Activated CD8-positive, alpha-beta memory T cell treated with anti-CD3 and anti-CD28 coated beads, Interleukin-2, amount 50 U/mL, for 24 hours (primary cell): Measurements from ENCODE around the gene CD300E.
"Not testable (repeated sequence)": the region's sequence is repeated elsewhere in the genome, so short reads cannot be mapped to it uniquely, and the experiment has no call there.

Source experiments
- DNase-seq: peaks from one replicate; pipeline ENCODE4 v3.0.0-alpha.2; 2020; ENCODE audit errors: extremely low read depth

Gene CD300E, protein sequence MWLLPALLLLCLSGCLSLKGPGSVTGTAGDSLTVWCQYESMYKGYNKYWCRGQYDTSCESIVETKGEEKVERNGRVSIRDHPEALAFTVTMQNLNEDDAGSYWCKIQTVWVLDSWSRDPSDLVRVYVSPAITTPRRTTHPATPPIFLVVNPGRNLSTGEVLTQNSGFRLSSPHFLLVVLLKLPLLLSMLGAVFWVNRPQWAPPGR

DNA sequence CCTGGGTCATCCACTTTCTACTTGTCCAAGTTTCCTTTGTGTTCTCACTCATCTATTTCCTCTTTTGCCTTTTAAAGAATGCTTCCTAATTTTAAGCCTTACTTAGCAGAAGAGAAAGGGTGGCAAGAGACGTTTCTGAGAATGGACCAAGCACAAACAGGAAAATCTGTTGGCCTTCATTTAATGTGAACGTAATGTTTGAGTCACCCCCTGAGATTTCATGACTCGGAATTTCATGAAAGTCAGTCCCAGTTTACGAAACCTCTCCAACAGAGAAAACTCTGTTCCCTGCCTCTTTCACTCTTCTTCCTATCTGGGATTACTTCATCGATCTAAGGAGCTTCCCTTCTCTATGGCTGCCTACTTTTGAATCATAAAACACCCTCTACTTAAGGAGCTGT, at the start of gene CD300E:
Gene CD300E (minus strand): TSS at position 46 of the 401 bp plus-strand sequence. CDS start 117 bp downstream, outside the sequence.
- no peak for DNase-seq

- peak; percentile 36 for DNase-seq
Measured at GRCh38 chr17:74671031-74671771, 47.7 kb upstream of the CD300E start.

- no peak for DNase-seq
Measured at GRCh38 chr17:74670329-74670728, 46.8 kb upstream of the CD300E start.

- DNase-seq = no peak
Measured at GRCh38 chr17:74663561-74663960, 40.0 kb upstream of the CD300E start.

GRCh38 chr17:74659889-74660288, 36.4 kb upstream of the CD300E start:
- no peak for DNase-seq

GRCh38 chr17:74658620-74659019, 35.1 kb upstream of the CD300E start:
- DNase-seq = no peak

DNA sequence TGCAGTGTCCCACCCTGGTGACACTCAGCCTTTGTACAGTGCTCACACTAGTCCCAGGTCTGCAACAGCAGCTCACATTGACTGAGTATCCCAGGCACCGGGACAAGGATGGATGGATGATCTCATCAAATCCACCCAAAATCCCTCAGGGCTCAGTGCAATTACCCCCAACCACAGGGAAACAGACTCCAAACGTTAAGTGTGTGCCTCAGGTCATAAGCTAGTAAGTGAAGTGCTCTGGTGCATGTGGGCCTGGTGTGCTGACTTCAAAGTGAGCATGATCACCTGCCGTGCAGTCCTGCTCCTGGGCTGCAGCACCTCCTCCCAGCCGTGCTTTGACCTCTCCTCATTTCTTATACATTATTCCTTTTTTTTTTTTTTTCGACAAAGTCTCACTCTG, 31.2 kb upstream of the CD300E start:
- no peak for DNase-seq

DNA sequence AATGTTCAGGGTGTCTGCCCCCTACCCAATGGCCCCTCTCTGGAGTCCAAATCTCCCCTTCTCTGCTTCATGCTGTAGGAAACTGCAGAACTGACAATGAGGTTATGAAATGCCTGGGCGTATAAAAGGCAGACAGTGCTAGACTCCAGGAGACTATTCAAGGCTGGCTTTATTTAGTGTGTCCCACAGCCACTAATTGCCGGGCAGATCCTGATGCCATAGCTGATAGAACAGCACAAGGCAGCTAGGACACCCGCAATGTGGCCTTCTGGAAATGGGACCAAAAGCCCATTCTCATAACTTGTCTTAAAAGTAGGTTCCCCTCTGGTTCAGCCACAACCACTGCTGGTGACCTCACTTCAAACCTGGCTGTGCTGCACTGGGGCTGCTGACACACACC, 28.5 kb upstream of the CD300E start:
- no peak for DNase-seq

DNA sequence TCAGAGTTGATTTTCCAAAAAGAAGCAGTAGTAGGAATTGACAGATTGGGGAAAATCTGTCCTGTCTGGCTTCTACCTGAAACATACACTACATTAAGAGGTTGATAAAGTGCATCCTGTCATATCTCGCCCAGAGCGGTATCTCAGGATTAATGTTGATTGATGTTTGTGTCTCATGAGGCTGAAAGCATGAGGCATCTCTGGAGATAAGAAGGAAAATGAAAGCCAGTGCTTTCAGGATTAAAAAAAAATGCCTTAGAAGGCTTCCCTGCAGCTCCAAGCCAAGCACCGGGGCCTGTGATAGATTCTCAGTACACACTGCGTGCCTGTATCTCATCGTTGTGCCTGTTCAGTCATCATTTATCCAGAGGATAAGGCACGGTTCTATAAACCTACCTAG, 26.4 kb upstream of the CD300E start:
- DNase-seq = no peak

DNA sequence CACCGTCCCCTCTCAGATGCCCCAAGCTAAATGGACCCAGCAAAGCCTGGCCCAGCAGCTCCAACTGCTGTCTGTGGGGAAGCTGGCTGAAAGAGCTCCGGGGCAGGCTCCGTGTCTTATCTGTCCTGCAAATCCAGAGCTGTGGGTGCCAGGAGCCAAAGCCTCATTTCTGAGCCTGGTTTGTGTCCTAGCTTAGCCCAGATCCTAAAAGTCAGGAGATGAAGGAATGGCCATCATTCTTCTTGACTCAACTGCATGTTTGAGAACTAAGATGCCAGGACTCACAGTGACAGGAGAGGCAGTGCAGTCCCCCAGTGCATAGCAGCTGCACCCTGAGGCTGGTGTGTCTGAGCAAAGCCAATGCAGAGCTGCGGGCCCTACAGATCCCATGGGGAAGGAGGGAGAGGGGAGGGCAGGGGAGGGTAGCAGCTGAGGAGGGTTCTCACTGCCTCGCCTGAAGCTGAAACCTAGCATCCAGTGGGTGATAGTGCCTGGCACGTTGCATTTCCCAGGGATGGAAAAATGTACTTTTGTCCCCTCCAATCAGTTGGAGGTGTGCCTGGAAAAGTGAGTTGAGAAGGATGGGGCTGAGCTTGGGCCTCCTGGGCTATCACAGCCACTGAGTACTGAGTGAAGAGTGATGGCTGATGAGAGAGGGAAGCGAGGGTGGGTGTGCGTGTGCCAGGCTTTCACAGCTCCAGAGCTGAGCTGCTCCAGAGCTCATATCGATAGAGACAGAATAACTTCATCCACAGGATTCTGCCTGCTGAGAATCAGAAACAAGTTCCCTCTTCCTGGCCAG, 24.5 kb upstream of the CD300E start:
- no peak for DNase-seq

DNA sequence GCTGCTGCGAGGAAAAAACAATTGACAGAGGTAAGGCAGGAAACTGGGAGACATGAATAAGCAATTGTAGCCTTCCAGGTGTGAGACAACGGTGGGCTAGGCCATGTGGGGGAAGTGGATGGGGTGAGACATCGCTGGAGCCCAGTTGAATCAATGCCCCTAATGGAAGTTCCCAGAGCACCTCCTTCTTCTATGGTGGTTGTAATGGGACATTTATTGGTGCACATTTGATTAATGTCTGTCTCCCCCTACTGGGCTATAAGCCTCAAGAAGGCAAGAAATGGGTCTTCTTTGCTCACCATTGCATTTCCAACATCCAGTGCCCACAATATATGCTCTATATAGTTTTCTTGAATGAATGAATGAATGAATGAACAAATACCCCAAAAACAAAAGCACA, 22.7 kb upstream of the CD300E start:
- DNase-seq = no peak

DNA sequence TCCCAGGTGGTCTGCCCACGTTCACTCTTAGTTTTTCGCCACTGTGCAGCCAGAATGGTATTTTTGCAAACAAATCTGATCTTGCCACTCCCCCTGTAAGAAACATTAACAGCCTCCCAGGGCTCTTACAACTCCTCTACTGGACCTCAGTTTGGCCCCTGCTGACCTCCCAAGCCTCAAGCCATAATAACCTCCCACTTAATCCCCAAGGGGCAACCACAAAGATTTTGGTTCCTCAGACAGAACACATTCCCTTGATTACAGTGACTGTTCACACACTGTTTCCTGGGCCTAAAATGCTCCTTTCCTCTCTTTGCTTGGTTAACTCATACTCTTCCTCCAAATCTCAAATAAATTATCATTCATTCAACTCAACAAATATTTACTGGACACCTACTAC, 21.5 kb upstream of the CD300E start:
- DNase-seq = no peak

- no peak for DNase-seq
Measured at GRCh38 chr17:74644419-74644818, 20.9 kb upstream of the CD300E start.

DNA sequence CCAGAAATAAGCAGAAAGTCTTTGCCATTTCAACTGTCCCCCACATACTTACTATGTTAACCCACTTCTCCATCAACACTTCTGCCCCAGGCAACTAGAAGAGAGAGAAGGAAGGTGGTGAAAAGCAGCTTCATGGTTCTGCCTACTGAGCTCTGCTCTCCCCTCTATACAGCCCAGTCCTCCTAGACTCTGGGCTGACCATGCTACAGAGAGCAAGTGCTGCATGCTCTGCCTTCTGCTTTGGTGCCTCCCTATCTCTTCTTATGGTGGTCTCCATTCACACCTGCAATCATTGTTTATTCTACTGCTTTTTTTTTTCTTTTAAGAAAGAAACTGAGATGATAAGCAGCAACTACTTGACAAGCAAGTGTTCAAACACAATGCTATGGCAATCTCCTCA, 20.3 kb upstream of the CD300E start:
- no peak for DNase-seq

DNA sequence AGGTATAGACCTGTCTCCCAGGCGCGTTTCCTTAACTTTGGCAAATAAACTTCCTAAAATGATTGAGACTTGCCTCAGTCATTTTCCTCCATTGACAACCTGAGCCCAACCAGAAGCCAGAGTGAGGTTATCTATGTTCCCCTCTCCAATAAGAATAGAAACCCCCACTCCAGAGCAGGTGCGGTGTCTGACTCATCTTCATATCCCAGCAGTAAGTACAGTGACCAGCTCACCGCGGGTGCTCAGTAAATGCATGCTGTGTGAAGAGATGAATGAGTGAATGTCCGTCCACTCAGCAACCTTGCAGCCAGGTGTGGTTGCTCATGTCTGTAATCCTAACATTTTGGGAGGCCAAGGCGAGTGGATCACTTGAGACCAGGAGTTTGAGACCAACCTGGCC, 19.5 kb upstream of the CD300E start:
- no peak for DNase-seq

DNA sequence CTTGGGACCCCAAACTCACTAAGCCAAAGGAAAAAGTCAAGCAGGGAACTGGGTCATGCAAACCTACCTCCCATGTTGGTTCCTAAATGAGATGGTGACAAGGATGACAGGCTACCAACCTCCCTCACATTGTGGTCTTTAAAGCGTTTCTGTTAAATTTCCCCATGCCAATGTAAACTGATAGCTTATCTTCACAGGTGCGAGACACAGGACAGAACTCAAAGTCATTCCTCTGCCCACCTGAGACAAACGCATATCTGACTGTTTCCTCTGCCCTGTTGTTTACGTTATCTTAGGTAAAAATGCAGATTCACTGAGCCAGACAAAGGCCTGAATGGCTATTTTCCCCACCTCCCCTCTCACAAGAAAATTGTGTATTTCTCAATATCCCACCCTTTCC, 19.0 kb upstream of the CD300E start:
- no peak for DNase-seq

DNA sequence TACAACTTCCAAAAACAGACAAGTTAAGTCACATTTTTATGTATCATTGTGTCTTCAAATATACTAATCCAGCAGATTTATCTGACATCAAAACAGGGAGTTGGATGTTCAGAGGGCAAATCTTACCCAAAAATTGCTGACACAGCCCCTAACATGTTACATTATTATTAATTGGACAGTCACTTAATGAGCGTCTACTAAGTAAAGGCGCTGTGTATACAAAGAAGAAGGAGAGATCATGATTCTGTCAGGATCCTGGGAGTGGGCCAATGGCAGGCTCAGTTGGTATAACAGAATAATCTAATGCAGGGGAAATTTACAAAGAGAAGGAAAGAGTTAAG, 18.4 kb upstream of the CD300E start:
- DNase-seq = no peak

DNA sequence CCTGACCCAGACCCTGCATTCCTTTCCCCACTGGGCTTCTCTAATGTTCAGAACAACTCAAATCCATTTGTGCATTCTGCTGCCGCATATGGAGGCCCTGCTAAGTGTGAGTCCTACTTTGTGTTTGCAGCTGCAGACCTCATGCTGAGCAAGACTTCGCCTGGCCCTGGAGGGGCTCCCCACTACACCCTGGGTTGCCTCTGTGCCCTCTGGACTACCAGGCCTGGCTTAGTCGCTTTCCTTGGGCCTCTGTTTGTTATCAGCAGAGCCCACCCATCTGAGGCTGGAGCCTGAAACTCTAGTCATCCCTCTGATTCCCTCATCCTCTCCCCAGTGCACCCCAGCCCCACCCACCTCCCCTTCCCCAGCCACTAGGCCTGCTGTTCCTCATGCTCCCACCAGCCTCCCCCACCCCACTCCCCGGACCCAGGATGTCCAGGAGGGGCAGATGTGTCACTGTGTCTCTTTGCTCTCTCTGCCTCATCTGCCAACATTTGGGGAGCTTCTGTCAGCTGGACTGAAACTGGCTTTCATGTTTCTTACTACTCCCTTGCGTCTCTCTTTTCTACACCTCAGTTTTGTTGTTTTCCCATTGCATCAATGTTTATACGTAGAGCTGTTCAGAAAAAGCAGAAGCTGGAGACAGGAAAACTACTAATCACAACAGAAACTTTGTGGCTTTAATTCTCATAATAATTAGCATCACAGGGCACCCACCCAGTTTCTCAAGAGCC, 17.9 kb upstream of the CD300E start:
- DNase-seq = no peak

DNA sequence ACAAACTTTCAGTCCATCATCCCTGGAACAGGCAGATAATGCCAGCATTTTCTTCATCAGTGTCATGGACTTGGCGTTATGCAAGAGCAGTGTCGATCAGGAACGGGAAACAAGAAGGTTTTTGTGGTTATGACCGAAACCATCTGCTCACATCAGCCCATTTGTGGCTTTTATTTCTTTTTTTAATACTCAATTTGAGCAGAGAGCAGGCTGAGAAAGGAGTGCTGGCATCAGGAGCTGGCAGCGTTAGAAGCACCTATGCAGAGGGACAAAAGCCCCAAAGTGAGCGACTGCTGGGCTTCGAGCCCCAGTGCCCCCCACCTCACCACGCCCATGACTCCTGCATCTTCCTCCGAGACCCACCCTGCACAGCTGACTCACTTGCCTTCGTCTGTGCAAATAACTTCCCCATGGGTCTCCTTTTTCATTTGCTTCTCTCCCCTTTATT, 16.2 kb upstream of the CD300E start:
- DNase-seq = no peak

- no peak for DNase-seq
Measured at GRCh38 chr17:74637926-74638325, 14.4 kb upstream of the CD300E start.

GRCh38 chr17:74637265-74637664, 13.7 kb upstream of the CD300E start:
- no peak for DNase-seq

- DNase-seq = not testable (repeated sequence)
Measured at GRCh38 chr17:74636541-74637085, 13.1 kb upstream of the CD300E start.
